HepG2 (cell line): ENCODE results near the gene KATNB1. TPM values are rescaled to one million over a fixed set of nuclear protein-coding genes. Genes with fewer than 3 reads are reported as not detected.

Experiments used
- ASH2L ChIP-seq: fragments of 300-600, 200-600 bp; sonication (generic); IDR thresholded peaks from 2 replicates; pipeline ENCODE4 v1.7.0; 2017; ENCODE audit warnings: low read depth, mild to moderate bottlenecking, moderate library complexity, mixed read lengths, low read length; ENCODE audit not compliant: insufficient read length
- ATM ChIP-seq: fragments of 450-650 bp; IDR thresholded peaks from 2 replicates; pipeline ENCODE4 v1.7.1; 2017; ENCODE audit warnings: mild to moderate bottlenecking, borderline replicate concordance
- EP300 ChIP-seq, 3 experiments: sonication (generic) in 1 of 3; formaldehyde crosslinking in 1 of 3; IDR thresholded peaks; 2 replicates each; pipeline versions ENCODE4 v1.5.1 to v1.6.1; 2011 to 2020; ENCODE audit warnings: low read depth in 2 of 3, low read length in 2 of 3, borderline replicate concordance in 1 of 3, improper control_type of control experiment in 1 of 3, mild to moderate bottlenecking in 1 of 3, missing genetic modification reagents in 1 of 3, moderate library complexity in 1 of 3
- EZH2 ChIP-seq: conservative IDR thresholded peaks from 2 replicates; pipeline ENCODE4 v1.6.1; 2012; ENCODE audit warnings: mild to moderate bottlenecking, low read depth, low read length, moderate library complexity
- HMGA1 ChIP-seq: sonication (generic); formaldehyde crosslinking; conservative IDR thresholded peaks from 2 replicates; pipeline ENCODE4 v1.4.0; 2020; ENCODE audit warnings: missing genetic modification reagents
- PITX1 ChIP-seq: sonication (generic); formaldehyde crosslinking; IDR thresholded peaks from 2 replicates; pipeline ENCODE4 v1.5.1; 2020; ENCODE audit warnings: mild to moderate bottlenecking, missing genetic modification reagents
- RBAK ChIP-seq: sonication (generic); formaldehyde crosslinking; IDR thresholded peaks from 2 replicates; pipeline ENCODE4 v1.5.1; 2020; ENCODE audit warnings: mild to moderate bottlenecking, missing genetic modification reagents
- REXO4 ChIP-seq: sonication (generic); formaldehyde crosslinking; IDR thresholded peaks from 2 replicates; pipeline ENCODE4 v1.8.0; 2022; ENCODE audit warnings: missing genetic modification reagents, mild to moderate bottlenecking, borderline replicate concordance
- SKI ChIP-seq: fragments of 450-650 bp; IDR thresholded peaks from one replicate; pipeline ENCODE4 v1.6.1; 2018; ENCODE audit warnings: mild to moderate bottlenecking; ENCODE audit not compliant: partially characterized antibody
- TBL1XR1 ChIP-seq: fragments of 150-350 bp; IDR thresholded peaks from 2 replicates; pipeline ENCODE4 v1.6.1; 2014; ENCODE audit warnings: borderline replicate concordance, low read length; ENCODE audit not compliant: partially characterized antibody
- ZFP90 ChIP-seq: sonication (generic); formaldehyde crosslinking; IDR thresholded peaks from 2 replicates; pipeline ENCODE4 v1.8.0; 2022; ENCODE audit warnings: missing genetic modification reagents, mild to moderate bottlenecking, inconsistent platforms, borderline replicate concordance
- ZFP91 ChIP-seq: sonication (generic); formaldehyde crosslinking; IDR thresholded peaks from 2 replicates; pipeline ENCODE4 v1.9.0; 2022; ENCODE audit warnings: missing genetic modification reagents, mild to moderate bottlenecking, borderline replicate concordance
- ZIK1 ChIP-seq: sonication (generic); formaldehyde crosslinking; IDR thresholded peaks from 2 replicates; pipeline ENCODE4 v1.5.0; 2020; ENCODE audit warnings: mild to moderate bottlenecking, low read depth, missing genetic modification reagents, borderline replicate concordance
- ZNF296 ChIP-seq: sonication (generic); formaldehyde crosslinking; conservative IDR thresholded peaks from 2 replicates; pipeline ENCODE4 v1.5.0; 2020; ENCODE audit warnings: mild to moderate bottlenecking, missing genetic modification reagents
- ZNF569 ChIP-seq: sonication (generic); formaldehyde crosslinking; IDR thresholded peaks from 2 replicates; pipeline ENCODE4 v1.5.0; 2020; ENCODE audit warnings: mild to moderate bottlenecking, missing genetic modification reagents, moderate library complexity, borderline replicate concordance
- ZNF605 ChIP-seq: sonication (generic); formaldehyde crosslinking; IDR thresholded peaks from 2 replicates; pipeline ENCODE4 v1.8.0; 2022; ENCODE audit warnings: mild to moderate bottlenecking, missing genetic modification reagents
- ZNF761 ChIP-seq: sonication (generic); formaldehyde crosslinking; conservative IDR thresholded peaks from 2 replicates; pipeline ENCODE4 v1.4.0; 2020; ENCODE audit warnings: mild to moderate bottlenecking, missing genetic modification reagents
- ZNF790 ChIP-seq: sonication (generic); formaldehyde crosslinking; IDR thresholded peaks from 2 replicates; pipeline ENCODE4 v1.8.0; 2022; ENCODE audit warnings: missing genetic modification reagents, mild to moderate bottlenecking, borderline replicate concordance
- ZSCAN9 ChIP-seq: IDR thresholded peaks from 2 replicates; pipeline ENCODE4 v1.6.1; 2016; ENCODE audit warnings: borderline replicate concordance
- polyA plus RNA-seq, 8 experiments: library from polyadenylated mRNA; depleted of rRNA in 3 of 8; stranded (reverse) in 7 of 8; unstranded in 1 of 8; fragments of >200 nt; fragmentation: Illumina TruSeq in 4 of 8; extraction: Trizol in 4 of 8; gene quantifications; 2 replicates each; pipeline versions ENCODE4 v1.2.1 to v1.2.3, GENCODE V29; 2011 to 2016; ENCODE audit warnings: low read depth in 4 of 8, missing spikeins in 1 of 8, mixed read lengths in 1 of 8; ENCODE audit not compliant: insufficient read depth in 1 of 8
- total RNA-seq, 5 experiments: library from RNA; depleted of rRNA; stranded (reverse); fragments of >200 nt; fragmentation: Illumina TruSeq; extraction: Trizol; gene quantifications; 2 replicates each; pipeline ENCODE4 v1.2.3, GENCODE V29; 2016; ENCODE audit warnings: low read depth in 1 of 5
- TF ChIP-seq, protein P1 (sequence below): sonication (generic); formaldehyde crosslinking; conservative IDR thresholded peaks from 2 replicates; pipeline ENCODE4 v1.4.0; 2020; ENCODE audit warnings: missing genetic modification reagents
- TF ChIP-seq, protein P2 (sequence below): sonication (generic); formaldehyde crosslinking; IDR thresholded peaks from 2 replicates; pipeline ENCODE4 v1.5.0; 2020; ENCODE audit warnings: mild to moderate bottlenecking, missing genetic modification reagents, borderline replicate concordance

KATNB1 gene
- total and polyA plus RNA-seq, 2 of the 13 experiments (the other 11 are each of a cell fraction or from before 2014, with no cell fraction given): 31.5 to 43.5 TPM

DNA sequence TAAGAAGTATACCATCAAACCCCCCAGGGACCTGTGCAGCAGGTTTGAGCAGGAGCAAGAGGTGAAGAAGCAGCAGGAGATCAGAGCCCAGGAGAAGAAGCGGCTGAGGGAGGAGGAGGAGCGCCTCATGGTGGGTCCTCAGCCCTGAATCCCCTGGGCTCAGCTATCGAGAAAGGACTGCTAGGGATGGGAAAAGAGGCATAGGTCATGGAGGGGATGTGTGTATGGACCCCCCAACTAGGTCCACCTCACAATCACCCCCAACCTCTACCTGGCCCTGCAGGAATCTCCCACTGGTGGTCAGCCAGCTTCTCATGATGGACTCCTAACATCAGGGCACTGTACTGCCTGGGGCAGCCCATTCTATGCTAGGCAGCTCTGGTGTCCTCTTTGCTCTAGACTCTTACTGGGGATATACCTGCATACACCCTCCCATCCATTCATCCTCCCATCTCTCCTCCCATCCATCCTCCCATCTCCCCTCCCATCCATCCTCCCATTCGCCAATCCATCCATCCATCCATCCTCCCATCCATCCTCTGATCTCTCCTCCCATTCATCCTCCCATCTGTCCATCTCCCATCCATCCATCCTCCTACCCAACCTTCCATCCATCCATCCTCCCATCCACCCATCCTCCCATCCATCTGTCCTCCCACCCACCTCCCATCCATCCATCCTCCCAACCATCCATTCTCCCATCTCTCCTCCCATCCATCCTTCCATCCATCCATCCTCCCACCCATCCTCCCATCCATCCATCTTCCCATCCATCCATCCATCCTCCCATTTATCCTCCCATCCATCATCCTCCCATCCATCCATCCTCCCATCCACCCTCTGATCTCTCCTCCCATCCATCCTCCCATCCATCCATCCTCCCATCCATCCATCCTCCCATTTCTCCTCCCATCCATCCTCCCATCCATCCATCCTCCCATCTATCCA, 30.4 kb upstream of the KATNB1 start (continued):
- TF ChIP-seq ZFP91 (CRISPR knock-in tag) (peak; percentile 40; the same call in 1 of the 2 replicates), ZNF569 (no peak), ZNF761 (CRISPR knock-in tag) (no peak), EP300 (IDR thresholded peaks at IDR 0.05; ENCODE audit: low read depth in 2 of 2, low read length in 2 of 2) (no peak), EP300 (CRISPR knock-in tag; IDR thresholded peaks at IDR 0.05; ENCODE audit: borderline replicate concordance) (no peak), ZSCAN9 (CRISPR knock-in tag) (no peak), EZH2 (no peak), ZNF296 (no peak), ASH2L (no peak), ZNF605 (no peak), TBL1XR1 (no peak), REXO4 (CRISPR knock-in tag) (no peak), ZNF790 (CRISPR knock-in tag) (no peak), ZFP90 (CRISPR knock-in tag) (0 out of 2 replicates have a peak, but pooled peaks have one; percentile 8), RBAK (no peak), HMGA1 (CRISPR knock-in tag) (no peak), PITX1 (CRISPR knock-in tag) (no peak), SKI (no peak), ZIK1 (CRISPR knock-in tag) (no peak), ATM (peak; percentile 37; the same call in 1 of the 2 replicates)
- TF ChIP-seq, protein P1, sequence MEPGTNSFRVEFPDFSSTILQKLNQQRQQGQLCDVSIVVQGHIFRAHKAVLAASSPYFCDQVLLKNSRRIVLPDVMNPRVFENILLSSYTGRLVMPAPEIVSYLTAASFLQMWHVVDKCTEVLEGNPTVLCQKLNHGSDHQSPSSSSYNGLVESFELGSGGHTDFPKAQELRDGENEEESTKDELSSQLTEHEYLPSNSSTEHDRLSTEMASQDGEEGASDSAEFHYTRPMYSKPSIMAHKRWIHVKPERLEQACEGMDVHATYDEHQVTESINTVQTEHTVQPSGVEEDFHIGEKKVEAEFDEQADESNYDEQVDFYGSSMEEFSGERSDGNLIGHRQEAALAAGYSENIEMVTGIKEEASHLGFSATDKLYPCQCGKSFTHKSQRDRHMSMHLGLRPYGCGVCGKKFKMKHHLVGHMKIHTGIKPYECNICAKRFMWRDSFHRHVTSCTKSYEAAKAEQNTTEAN (CRISPR knock-in tag): no peak
- TF ChIP-seq, protein P2, sequence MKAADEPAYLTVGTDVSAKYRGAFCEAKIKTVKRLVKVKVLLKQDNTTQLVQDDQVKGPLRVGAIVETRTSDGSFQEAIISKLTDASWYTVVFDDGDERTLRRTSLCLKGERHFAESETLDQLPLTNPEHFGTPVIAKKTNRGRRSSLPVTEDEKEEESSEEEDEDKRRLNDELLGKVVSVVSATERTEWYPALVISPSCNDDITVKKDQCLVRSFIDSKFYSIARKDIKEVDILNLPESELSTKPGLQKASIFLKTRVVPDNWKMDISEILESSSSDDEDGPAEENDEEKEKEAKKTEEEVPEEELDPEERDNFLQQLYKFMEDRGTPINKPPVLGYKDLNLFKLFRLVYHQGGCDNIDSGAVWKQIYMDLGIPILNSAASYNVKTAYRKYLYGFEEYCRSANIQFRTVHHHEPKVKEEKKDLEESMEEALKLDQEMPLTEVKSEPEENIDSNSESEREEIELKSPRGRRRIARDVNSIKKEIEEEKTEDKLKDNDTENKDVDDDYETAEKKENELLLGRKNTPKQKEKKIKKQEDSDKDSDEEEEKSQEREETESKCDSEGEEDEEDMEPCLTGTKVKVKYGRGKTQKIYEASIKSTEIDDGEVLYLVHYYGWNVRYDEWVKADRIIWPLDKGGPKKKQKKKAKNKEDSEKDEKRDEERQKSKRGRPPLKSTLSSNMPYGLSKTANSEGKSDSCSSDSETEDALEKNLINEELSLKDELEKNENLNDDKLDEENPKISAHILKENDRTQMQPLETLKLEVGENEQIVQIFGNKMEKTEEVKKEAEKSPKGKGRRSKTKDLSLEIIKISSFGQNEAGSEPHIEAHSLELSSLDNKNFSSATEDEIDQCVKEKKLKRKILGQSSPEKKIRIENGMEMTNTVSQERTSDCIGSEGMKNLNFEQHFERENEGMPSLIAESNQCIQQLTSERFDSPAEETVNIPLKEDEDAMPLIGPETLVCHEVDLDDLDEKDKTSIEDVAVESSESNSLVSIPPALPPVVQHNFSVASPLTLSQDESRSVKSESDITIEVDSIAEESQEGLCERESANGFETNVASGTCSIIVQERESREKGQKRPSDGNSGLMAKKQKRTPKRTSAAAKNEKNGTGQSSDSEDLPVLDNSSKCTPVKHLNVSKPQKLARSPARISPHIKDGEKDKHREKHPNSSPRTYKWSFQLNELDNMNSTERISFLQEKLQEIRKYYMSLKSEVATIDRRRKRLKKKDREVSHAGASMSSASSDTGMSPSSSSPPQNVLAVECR: no peak
